GM12872 (cell line): ENCODE measurements around the gene FAM227A.

Experiments
- TF ChIP-seq, protein P1 (sequence below): IDR thresholded peaks from 3 replicates; pipeline ENCODE4 v1.5.1; 2011; ENCODE audit warnings: low read depth, mild to moderate bottlenecking, low read length, moderate library complexity; ENCODE audit not compliant: insufficient read depth

Gene FAM227A

DNA sequence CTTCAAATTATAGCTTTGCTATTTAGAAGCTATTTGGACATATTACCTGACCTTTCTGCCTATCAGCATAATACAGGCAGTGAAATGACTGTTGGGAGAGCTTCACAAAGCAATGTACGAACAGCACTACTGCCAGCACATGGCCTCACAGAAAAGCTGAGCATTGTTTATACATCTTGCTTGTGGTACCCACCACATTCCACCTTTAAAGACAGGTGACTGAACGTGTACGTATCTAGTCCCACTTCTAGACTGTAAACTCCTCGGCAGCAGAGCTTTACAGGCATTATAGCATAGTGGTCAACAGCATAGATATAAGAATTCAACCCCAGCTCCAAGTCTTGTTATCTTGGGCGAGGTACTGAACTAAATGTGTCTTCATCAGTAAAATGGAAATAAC lies 43.0 kb upstream of the FAM227A start:
- TF ChIP-seq, protein P1, sequence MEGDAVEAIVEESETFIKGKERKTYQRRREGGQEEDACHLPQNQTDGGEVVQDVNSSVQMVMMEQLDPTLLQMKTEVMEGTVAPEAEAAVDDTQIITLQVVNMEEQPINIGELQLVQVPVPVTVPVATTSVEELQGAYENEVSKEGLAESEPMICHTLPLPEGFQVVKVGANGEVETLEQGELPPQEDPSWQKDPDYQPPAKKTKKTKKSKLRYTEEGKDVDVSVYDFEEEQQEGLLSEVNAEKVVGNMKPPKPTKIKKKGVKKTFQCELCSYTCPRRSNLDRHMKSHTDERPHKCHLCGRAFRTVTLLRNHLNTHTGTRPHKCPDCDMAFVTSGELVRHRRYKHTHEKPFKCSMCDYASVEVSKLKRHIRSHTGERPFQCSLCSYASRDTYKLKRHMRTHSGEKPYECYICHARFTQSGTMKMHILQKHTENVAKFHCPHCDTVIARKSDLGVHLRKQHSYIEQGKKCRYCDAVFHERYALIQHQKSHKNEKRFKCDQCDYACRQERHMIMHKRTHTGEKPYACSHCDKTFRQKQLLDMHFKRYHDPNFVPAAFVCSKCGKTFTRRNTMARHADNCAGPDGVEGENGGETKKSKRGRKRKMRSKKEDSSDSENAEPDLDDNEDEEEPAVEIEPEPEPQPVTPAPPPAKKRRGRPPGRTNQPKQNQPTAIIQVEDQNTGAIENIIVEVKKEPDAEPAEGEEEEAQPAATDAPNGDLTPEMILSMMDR = no peak

DNA sequence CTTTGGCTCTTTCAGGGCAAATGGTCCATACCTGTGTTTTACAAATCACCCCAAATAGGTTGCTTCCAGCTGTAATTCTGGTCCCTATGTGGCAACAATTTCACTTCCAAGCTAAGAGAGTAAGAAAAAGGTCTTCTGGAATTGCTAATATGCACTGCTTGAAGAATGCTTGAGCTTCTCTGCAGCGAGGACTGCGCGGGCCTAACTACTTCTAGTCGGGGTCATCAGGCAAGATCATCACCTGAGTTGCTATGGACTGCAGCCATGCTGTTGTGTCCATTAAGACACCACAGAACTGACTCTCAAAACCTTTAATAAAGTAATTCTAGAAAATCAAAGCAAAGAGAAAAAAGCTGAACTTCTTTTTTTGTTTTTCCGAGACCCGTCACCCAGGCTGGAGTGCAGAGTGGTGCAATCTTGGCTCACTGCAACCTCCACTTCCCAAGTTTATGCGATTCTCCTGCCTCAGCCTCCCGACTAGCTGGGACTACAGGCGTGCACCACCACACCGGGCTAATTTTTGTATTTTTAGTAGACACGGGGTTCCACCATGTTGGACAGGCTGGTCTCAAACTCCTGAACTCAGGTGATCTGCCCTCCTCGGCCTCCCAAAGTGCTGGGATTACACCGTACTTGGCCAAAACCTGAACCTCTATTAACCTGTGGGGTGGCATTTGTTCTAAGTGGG lies 42.4 kb upstream of the FAM227A start:
- TF ChIP-seq, protein P1 = no peak

DNA sequence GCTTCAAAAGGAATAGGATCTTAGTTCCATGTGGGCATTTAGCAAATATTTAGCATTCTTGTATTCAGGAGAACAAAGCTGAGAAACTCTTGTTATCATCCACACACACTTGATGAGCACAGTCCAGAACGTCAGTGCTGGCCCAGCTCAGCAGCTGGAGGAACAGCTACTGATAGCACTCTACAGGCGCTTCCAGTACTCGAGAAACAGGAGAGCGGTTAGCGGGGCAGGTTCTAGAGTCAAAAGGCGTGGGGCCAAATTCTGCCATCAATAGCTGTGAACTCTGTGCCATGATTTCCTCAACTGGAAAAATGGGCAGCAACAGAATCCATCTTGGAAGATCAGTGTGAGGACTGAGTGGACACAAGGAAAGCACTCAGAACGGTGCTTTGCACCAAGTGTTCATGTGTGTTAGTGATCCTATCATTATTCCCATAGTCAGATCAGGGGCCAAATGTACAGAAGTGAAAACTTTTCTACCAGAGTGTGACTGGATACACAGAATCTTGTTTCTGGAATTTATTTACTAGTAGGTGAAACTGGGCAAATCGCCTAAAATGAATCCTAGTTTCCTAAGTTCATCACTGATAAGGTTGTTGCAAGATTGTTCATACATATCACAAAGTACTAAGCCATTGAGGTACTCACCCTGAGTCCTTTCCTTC lies 41.4 kb upstream of the FAM227A start:
- TF ChIP-seq, protein P1 = no peak

DNA sequence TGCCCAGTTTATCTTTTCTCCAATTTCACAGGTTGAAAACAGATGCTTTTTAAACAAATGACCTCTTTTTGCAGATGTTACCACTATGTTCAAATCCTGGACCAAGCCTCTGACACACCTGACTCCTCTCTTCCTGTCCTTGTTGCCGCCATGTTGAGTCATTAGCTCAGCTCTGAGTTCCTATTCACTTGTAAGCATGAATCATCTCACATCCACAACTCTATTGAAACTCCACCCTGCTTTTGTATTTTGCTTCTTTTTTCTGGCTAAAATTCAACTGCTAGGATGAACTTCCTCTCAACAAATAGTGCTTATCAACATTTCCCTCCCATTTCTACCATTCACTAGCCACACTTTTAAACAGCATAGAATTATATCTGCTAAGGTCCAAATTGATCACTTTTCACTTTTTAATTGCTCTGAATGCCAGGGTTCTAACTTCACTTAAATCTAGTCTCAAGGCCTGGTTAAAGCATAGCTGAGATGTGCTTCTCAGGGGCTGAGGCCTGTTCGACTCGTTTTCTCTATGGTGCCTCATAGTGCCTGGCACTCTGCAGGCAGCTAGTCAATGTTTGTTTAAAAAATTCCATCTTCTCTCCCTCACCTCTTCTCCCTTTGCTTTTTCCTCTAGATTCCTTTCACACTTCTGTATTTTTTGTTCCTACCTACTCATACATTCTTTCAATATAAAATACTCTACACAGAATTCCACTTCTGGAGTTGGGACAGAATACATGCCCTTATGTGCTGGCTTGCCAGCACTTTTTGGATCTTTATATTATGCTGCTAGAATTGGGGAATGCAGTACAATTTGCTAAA lies 40.6 kb upstream of the FAM227A start:
- TF ChIP-seq, protein P1 = no peak

DNA sequence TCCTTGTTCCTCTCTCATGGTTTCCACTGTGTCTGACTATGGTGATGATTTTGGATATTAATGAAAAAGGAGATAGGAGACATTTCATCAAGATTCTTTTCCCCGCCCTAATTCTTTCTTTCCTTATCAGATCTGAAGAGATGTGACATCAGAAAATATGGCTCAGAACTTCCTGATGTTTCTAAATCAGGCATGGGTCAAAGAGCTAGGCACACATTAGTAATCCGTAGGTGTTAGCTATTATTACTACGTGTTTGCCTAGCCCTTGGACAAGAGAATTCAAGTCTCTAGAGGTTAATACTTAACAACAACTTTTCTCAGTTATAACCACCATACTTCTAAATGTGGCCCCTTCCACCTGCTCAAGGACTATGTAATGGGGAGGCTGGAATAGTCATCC lies 38.7 kb upstream of the FAM227A start:
- TF ChIP-seq, protein P1 = no peak

DNA sequence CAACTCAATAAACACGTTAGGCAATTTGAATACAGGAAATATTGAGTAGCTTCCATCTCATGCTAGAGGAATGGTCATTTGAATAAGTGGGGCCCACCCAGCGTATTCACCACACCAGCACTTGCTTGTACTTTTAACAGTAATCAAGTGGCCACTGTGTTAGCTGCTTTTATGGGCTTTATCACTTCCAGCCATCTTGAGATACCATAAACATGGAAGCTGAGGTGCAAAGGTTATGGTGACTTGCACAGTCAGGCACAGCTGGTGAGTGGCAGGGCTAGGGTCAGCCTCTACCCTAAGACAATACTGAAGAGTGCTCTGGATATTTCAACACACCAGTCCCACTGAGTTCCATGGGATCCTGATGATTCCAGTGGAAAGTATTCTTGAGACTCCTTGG lies 37.9 kb upstream of the FAM227A start:
- TF ChIP-seq, protein P1 = no peak

DNA sequence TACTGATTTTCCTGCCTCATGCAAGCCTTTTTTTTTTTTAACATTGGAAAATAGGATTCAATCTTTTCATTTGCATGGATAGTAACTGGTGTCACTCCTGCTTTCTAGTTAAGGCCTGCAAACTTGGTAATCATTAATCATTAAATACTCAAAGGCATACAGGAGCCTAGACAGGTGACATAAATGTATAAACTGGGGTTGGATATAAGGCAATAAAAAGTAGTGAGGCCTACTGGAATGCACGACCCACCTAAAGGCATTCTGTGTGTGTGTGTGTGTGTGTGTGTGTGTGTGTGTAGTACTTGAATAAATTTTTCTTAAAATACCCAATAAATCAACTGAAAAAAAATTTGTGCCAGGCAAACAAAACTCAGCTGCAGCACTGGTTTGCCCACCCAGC lies 33.5 kb upstream of the FAM227A start:
- TF ChIP-seq, protein P1 = no peak
